OCI-LY7 (cell line): ENCODE data around the gene RPS3A. TPM values are rescaled to one million over a fixed set of nuclear protein-coding genes. Genes with fewer than 3 reads are reported as not detected.

Experiments
- BruUV-seq: library from RNA; stranded (reverse); fragments of 400-500 nt; replicated peaks from 2 replicates; lab custom pipeline; 2021; lab: Mats Ljungman, UMichigan
- CTCF ChIA-PET: fragments of 300-600 bp; sonication (Branson Sonifier 250); formaldehyde crosslinking; loops from one replicate; lab custom pipeline; 2022; ENCODE audit warnings: antibody characterized with exemption; ENCODE audit not compliant: unreplicated experiment; lab: Charles Lee
- POLR2A ChIA-PET: fragments of 300-600 bp; sonication (Branson Sonifier 250); formaldehyde crosslinking; loops from one replicate; lab custom pipeline; 2022; ENCODE audit warnings: antibody characterized with exemption; lab: Charles Lee
- DNase-seq: peaks from one replicate; pipeline ENCODE4 v3.0.0-alpha.2; 2015; ENCODE audit warnings: low spot score
- H2AFZ ChIP-seq: fragments of 200-600 bp; sonication (generic), shearing (Covaris generic); 2 replicates; pipeline ENCODE4 v1.6.1; 2014; ENCODE audit warnings: mild to moderate bottlenecking, antibody characterized with exemption, low read length, moderate library complexity
- H3K27ac ChIP-seq: fragments of 200-600 bp; sonication (generic); 2 replicates; pipeline ENCODE4 v1.5.1; 2014; ENCODE audit warnings: mixed run types, low read depth, mild to moderate bottlenecking, moderate library complexity, low read length, inconsistent platforms; ENCODE audit not compliant: poor library complexity, severe bottlenecking
- H3K36me3 ChIP-seq: fragments of 200-600 bp; sonication (generic); 2 replicates; pipeline ENCODE4 v1.6.1; 2014; ENCODE audit warnings: mild to moderate bottlenecking, antibody characterized with exemption, low read length, moderate library complexity, mixed read lengths; ENCODE audit not compliant: insufficient read depth
- H3K4me1 ChIP-seq: fragments of 200-600 bp; sonication (generic); 2 replicates; pipeline ENCODE4 v1.5.1; 2014; ENCODE audit warnings: mild to moderate bottlenecking, low read length; ENCODE audit not compliant: insufficient read depth, poor library complexity, severe bottlenecking
- H3K4me2 ChIP-seq: fragments of 200-600 bp; sonication (generic); 2 replicates; pipeline ENCODE4 v1.6.1; 2014; ENCODE audit warnings: mild to moderate bottlenecking, low read length
- H3K4me3 ChIP-seq: fragments of 200-600 bp; sonication (generic); 2 replicates; pipeline ENCODE4 v1.5.1; 2014; ENCODE audit warnings: mild to moderate bottlenecking, low read depth, low read length; ENCODE audit not compliant: poor library complexity, severe bottlenecking
- H3K79me2 ChIP-seq: fragments of 200-600 bp; sonication (generic); 2 replicates; pipeline ENCODE4 v1.6.1; 2016; ENCODE audit warnings: low read depth, mild to moderate bottlenecking, low read length, moderate library complexity, mixed read lengths; ENCODE audit not compliant: insufficient read depth
- H3K9me2 ChIP-seq: fragments of 200-600 bp; sonication (generic); 2 replicates; pipeline ENCODE4 v1.6.1; 2016; ENCODE audit warnings: mild to moderate bottlenecking, low read length, mixed read lengths; ENCODE audit not compliant: insufficient read depth
- H3K9me3 ChIP-seq: fragments of 200-600 bp; sonication (generic); 2 replicates; pipeline ENCODE4 v1.6.1; 2014; ENCODE audit warnings: mild to moderate bottlenecking, mixed run types, low read length, mixed read lengths
- H4K20me1 ChIP-seq: fragments of 200-600 bp; sonication (generic); 2 replicates; pipeline ENCODE4 v1.6.1; 2014; ENCODE audit warnings: mild to moderate bottlenecking, antibody characterized with exemption, low read length, moderate library complexity, mixed read lengths; ENCODE audit not compliant: insufficient read depth
- CTCF ChIP-seq: fragments of 200-600 bp; sonication (generic); conservative IDR thresholded peaks from 2 replicates; pipeline ENCODE4 v1.5.1; 2014; ENCODE audit warnings: mild to moderate bottlenecking, antibody characterized with exemption, low read length, moderate library complexity, mixed read lengths
- EZH2phosphoT487 ChIP-seq: fragments of 200-600 bp; sonication (generic); IDR thresholded peaks from 2 replicates; pipeline ENCODE4 v1.6.1; 2018; ENCODE audit warnings: low read depth, borderline replicate concordance, mild to moderate bottlenecking, mixed run types, antibody characterized with exemption, low read length, moderate library complexity, mixed read lengths
- intact Hi-C: fragments of 100-400 bp; cut with micrococcal nuclease; formaldehyde crosslinking; loops from one replicate; pipeline ENCODE4 v1.10.0; 2022; ENCODE audit not compliant: unreplicated experiment
- total RNA-seq, 2 experiments: library from RNA; depleted of rRNA in 1 of 2; stranded (reverse); fragments of >200 nt in 1 of 2; shearing (Covaris generic) in 1 of 2; gene quantifications; 2 replicates each; pipeline ENCODE4 v1.2.3, GENCODE V29; 2014 to 2022

The RPS3A gene
- total RNA-seq, 2 experiments from 2014 or later, result 2,759 to 2,852 TPM

GRCh38 chr4:151094290-151094751, 5.1 kb upstream of the RPS3A start:
- CTCF ChIA-PET, result no interaction called here
- BruUV-seq, result no TSS peak

GRCh38 chr4:151095142-151095541, 4.3 kb upstream of the RPS3A start:
- 0 out of 2 replicates have a peak overlapping the region, but pooled peaks have one; percentile 66 for H2AFZ ChIP-seq
- H3K36me3 ChIP-seq, result peaks cover 6% of the 10 kb centered on the region
- CTCF ChIA-PET, result no interaction called here
- DNase-seq, result no peak
- H4K20me1 ChIP-seq, result 0 out of 2 replicates have a peak, but pooled peaks cover 2% of the 10 kb centered on the region
- peaks cover 7% of the 10 kb centered on the region for H3K79me2 ChIP-seq
- H3K27ac ChIP-seq, result no peak overlapping the region
- no TSS peak for BruUV-seq
- H3K4me1 ChIP-seq, result peaks cover 10% of the 10 kb centered on the region
- no peak overlapping the region for H3K4me3 ChIP-seq
- no peak overlapping the region for H3K4me2 ChIP-seq
- H3K9me2 ChIP-seq, result no peaks in the 10 kb centered on the region
- intact Hi-C loops, result no loop called here
- H3K9me3 ChIP-seq, result no peaks in the 10 kb centered on the region
- TF ChIP-seq EZH2phosphoT487 (no peak), CTCF (no peak)
- POLR2A ChIA-PET, result no interaction called here

More at GRCh38 chr4:151094290-151094751, 5.1 kb upstream of the RPS3A start:
- TF ChIP-seq EZH2phosphoT487 (no peak), CTCF (no peak)
- no peaks in the 10 kb centered on the region for H3K9me2 ChIP-seq
- no peak overlapping the region for H3K4me2 ChIP-seq
- intact Hi-C loops, result no loop called here
- no peak for DNase-seq
- H2AFZ ChIP-seq, result no peak overlapping the region
- H4K20me1 ChIP-seq, result no peaks in the 10 kb centered on the region
- H3K79me2 ChIP-seq, result no peaks in the 10 kb centered on the region
- no peaks in the 10 kb centered on the region for H3K9me3 ChIP-seq
- H3K4me3 ChIP-seq, result no peak overlapping the region
- H3K27ac ChIP-seq, result no peak overlapping the region
- peaks cover 10% of the 10 kb centered on the region for H3K4me1 ChIP-seq
- POLR2A ChIA-PET, result no interaction called here
- no peaks in the 10 kb centered on the region for H3K36me3 ChIP-seq

DNA sequence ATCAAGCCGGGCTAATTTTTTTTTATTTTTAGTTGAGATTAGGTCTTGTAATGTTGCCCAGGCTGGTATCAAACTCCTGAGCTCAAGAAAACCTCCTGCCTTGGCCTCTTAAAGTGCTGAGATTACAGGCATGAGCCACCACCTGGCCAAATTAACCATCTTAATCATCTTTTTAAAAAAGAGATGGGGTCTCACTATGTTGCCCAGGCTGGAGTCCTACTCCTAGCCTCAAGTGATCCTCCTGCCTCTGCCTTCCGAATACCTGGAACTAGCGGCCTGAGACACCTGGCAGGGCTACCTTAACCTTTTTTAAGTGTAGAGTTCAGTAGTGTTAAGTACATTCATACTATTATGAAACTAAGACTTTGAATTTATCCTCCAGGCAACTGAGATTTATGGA, 1.7 kb upstream of the RPS3A start:
- intact Hi-C loops, result loop anchor here (2.0 kb wide), 2 partner anchors 83 to 663 kb away; partner anchors contain the start of genes GATB and LRBA
- no peak overlapping the region for H3K4me2 ChIP-seq
- DNase-seq, result no peak
- no peak overlapping the region for H3K27ac ChIP-seq
- H3K4me1 ChIP-seq, result peaks cover 27% of the 10 kb centered on the region
- H3K36me3 ChIP-seq, result peaks cover 32% of the 10 kb centered on the region
- no peak for TF ChIP-seq CTCF
- TF ChIP-seq EZH2phosphoT487, result no peak
- H3K4me3 ChIP-seq, result no peak overlapping the region
- BruUV-seq, result no TSS peak
- H4K20me1 ChIP-seq, result peaks cover 27% of the 10 kb centered on the region
- peak overlapping the region; percentile 45; the same call in 1 of the 2 replicates for H2AFZ ChIP-seq
- no peaks in the 10 kb centered on the region for H3K9me2 ChIP-seq
- H3K79me2 ChIP-seq, result peaks cover 34% of the 10 kb centered on the region
- ChIA-PET CTCF (no interaction called here), POLR2A (interaction anchor here (0.6 to 0.7 kb wide), 2 partner anchors 812 to 1859 kb away, joined by 3 read pairs; no protein-coding TSS in a partner anchor)
- no peaks in the 10 kb centered on the region for H3K9me3 ChIP-seq
